GM10266 (cell line): ENCODE results near the gene SMIM24.

Experiments
- DNase-seq: peaks from one replicate; pipeline ENCODE4 v3.0.0; 2012; ENCODE audit errors: extremely low spot score
- CTCF ChIP-seq: IDR thresholded peaks from 2 replicates; pipeline ENCODE4 v1.5.1; 2012; ENCODE audit warnings: mild to moderate bottlenecking, low read depth; ENCODE audit not compliant: control insufficient read depth, insufficient read depth; ENCODE audit errors: missing control alignments

The SMIM24 gene

GRCh38 chr19:3476830-3477229, 3.5 kb downstream of the SMIM24 start:
- no peak for DNase-seq
- no peak for TF ChIP-seq CTCF

DNA sequence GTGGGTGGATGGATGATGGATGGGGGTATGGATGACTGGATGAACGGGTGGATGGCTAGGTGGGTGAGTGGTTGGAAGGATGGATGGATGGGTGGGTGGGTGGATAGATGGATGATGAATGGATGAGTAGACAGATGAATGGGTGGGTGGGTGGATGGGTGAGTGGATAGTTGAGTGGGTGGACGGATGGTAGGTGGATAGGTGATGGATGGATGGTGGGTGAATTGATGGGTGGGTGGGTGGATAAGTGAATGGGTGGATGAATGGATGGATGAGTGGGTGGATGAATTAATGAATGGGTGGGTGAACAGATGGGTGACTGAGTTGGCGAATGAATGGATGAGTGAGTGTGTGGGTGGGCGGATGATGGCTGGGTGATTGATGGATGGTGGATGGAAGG, 4.9 kb downstream of the SMIM24 start:
- no peak for TF ChIP-seq CTCF
- no peak for DNase-seq

GRCh38 chr19:3474614-3475013, 5.7 kb downstream of the SMIM24 start:
- no peak for DNase-seq
- no peak for TF ChIP-seq CTCF

- no peak for TF ChIP-seq CTCF
- no peak for DNase-seq
Measured at GRCh38 chr19:3474010-3474409, 6.3 kb downstream of the SMIM24 start.

- DNase-seq: no peak
Measured at GRCh38 chr19:3471954-3472655, 8.2 kb downstream of the SMIM24 start.

DNA sequence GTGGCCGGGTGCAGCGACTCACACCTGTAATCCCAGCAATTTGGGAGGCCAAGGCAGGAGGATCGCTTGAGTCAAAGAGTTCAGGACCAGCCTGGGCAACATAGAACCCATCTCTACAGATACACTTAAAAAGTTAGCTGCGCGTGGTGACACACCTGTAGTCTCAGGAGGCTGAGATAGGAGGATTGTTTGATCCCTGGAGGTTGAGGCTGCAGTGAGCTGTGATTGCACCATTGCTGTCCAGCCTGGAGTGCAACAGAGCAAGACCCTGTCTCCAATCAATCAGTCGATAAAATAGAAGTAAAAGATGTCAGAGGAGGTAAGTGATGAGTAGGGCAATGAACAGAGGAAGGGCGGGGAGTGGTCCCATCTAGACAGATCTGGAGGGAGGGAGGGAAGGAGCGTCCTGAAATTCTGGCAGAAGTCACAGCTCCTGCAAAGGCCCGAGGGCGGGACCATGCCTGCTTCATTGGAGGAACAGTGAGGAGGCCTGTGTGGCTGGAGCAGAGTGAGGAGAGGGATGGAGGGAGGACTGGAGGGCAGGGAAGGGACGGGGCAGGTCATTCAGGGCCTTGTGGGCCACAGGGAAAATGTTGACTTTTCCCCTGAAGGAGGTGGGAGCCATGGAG, 9.7 kb downstream of the SMIM24 start:
- no peak for TF ChIP-seq CTCF
- no peak for DNase-seq

More at GRCh38 chr19:3471954-3472655, 8.2 kb downstream of the SMIM24 start:
- peak; percentile 70 for TF ChIP-seq CTCF

GRCh38 chr19:3469638-3470499, 10.5 kb downstream of the SMIM24 start:
- DNase-seq: no peak

More at GRCh38 chr19:3469638-3470499, 10.5 kb downstream of the SMIM24 start:
- TF ChIP-seq CTCF: peak; percentile 6
